ENCODE data around the gene TNFRSF18.

GRCh38 chr1:1225913-1226312, 19.5 kb upstream of the TNFRSF18 start:
- no peak for TF ChIP-seq POLR2AphosphoS5 (IDR thresholded peaks at IDR 0.05; ENCODE audit: low read depth, low read length)
- TF ChIP-seq TAF1 (IDR thresholded peaks at IDR 0.05; ENCODE audit: borderline replicate concordance, insufficient read depth, low read length) = no peak
- no peak for TF ChIP-seq REST (IDR thresholded peaks at IDR 0.05; ENCODE audit: insufficient read depth in 1 of 2, low read depth in 2 of 2, low read length in 2 of 2)
- no peak for TF ChIP-seq SIN3A (IDR thresholded peaks at IDR 0.05; ENCODE audit: borderline replicate concordance, insufficient read depth, low read length)
- no peak for TF ChIP-seq FOXP2 (optimal IDR thresholded peaks at IDR 0.05; ENCODE audit: borderline replicate concordance, extremely low read depth, extremely low read length, insufficient read depth)

Measured in PFSK-1 (cell line).